K562 (cell line): ENCODE measurements around the gene ATOSA. TPM values are rescaled to one million over a fixed set of nuclear protein-coding genes. Genes with fewer than 3 reads are reported as not detected.

ENCODE experiments used
- ATAC-seq: fragments of 200-7000 bp; cut with Tn5 transposase; 3 replicates; pipeline ENCODE4 v1.9.1; 2020; ENCODE audit warnings: moderate library complexity
- BruUV-seq: library from RNA; stranded (reverse); fragments of 400-500 nt; replicated peaks from 2 replicates; lab custom pipeline; 2021; lab: Mats Ljungman, UMichigan
- CTCF ChIA-PET: fragments of 300-600 bp; formaldehyde crosslinking; extraction: SDS; loops from one replicate; lab custom pipeline; 2021; ENCODE audit warnings: low intra/inter-chr PET ratio; lab: Yijun Ruan, JAX
- POLR2A ChIA-PET: fragments of 300-600, 350-650 bp; sonication (Branson Sonifier 250); formaldehyde crosslinking; extraction: SDS; loops from one replicate; lab custom pipeline; 2021; ENCODE audit warnings: antibody characterized with exemption, inconsistent platforms; lab: Yijun Ruan, JAX
- DNase-seq, 4 experiments: peaks; one replicate each; pipeline versions ENCODE4 v3.0.0 to v3.0.0-alpha.2; 2011 to 2018; ENCODE audit warnings: low spot score in 3 of 4, mixed read lengths in 3 of 4; ENCODE audit errors: extremely low read depth in 1 of 4
- FAIRE-seq: peaks from 2 replicates; lab custom pipeline; 2011; peaks lifted over from hg19 to GRCh38; lab: Jason Lieb, UNC
- H2AFZ ChIP-seq: 2 replicates; pipeline ENCODE4 v1.6.0; 2011; ENCODE audit warnings: low read depth, low read length, control low read depth, inconsistent platforms
- H3K27ac ChIP-seq: fragments of 200-600 bp; 3 replicates; pipeline ENCODE4 v1.8.0; 2011; ENCODE audit warnings: low read depth, mild to moderate bottlenecking, control low read depth, inconsistent platforms, low read length, moderate library complexity, mixed read lengths; ENCODE audit errors: extremely low read depth
- H3K27me3 ChIP-seq, 2 experiments: fragments of 300-600 bp in 1 of 2; 2 replicates in 1 of 2; 3 replicates in 1 of 2; pipeline versions ENCODE4 v1.6.0 to v1.8.0; 2011; ENCODE audit warnings: inconsistent platforms in 2 of 2, low read length in 2 of 2, mild to moderate bottlenecking in 1 of 2, mixed read lengths in 1 of 2, moderate library complexity in 1 of 2; ENCODE audit not compliant: control insufficient read depth in 2 of 2, insufficient read depth in 2 of 2
- H3K36me3 ChIP-seq: fragments of 300-600 bp; 3 replicates; pipeline ENCODE4 v1.8.0; 2011; ENCODE audit warnings: mild to moderate bottlenecking, low read length, inconsistent platforms; ENCODE audit not compliant: control insufficient read depth, insufficient read depth
- H3K4me1 ChIP-seq, 2 experiments: fragments of 200-600 bp in 1 of 2; replicated peaks in 1 of 2; 2 replicates in 1 of 2; 3 replicates in 1 of 2; pipeline versions ENCODE4 v1.5.1 to v1.8.0; 2011; ENCODE audit warnings: inconsistent platforms in 2 of 2, low read length in 2 of 2, mild to moderate bottlenecking in 1 of 2, mixed read lengths in 1 of 2, moderate library complexity in 1 of 2; ENCODE audit not compliant: control insufficient read depth in 2 of 2, insufficient read depth in 2 of 2
- H3K4me2 ChIP-seq: 2 replicates; pipeline ENCODE4 v1.6.1; 2011; ENCODE audit warnings: low read length, control low read depth, inconsistent platforms, mixed read lengths; ENCODE audit not compliant: insufficient read depth
- H3K4me3 ChIP-seq: fragments of 200-600 bp; sonication (generic), shearing (Covaris generic); 2 replicates; pipeline ENCODE4 v1.5.1; 2016; ENCODE audit warnings: control low read depth, inconsistent platforms
- H3K79me2 ChIP-seq: fragments of 200-600 bp; 3 replicates; pipeline ENCODE4 v1.8.0; 2011; ENCODE audit warnings: low read length, inconsistent platforms; ENCODE audit not compliant: control insufficient read depth, insufficient read depth
- H3K9ac ChIP-seq, 2 experiments: 2 replicates each; pipeline versions ENCODE4 v1.6.0 to v1.6.1; 2011; ENCODE audit warnings: low read depth in 2 of 2, low read length in 2 of 2, control low read depth in 1 of 2, inconsistent platforms in 1 of 2, mild to moderate bottlenecking in 1 of 2, mixed read lengths in 1 of 2; ENCODE audit not compliant: insufficient read depth in 1 of 2
- H3K9me1 ChIP-seq: one replicate; pipeline ENCODE4 v1.6.0; 2011; ENCODE audit warnings: inconsistent platforms, mild to moderate bottlenecking, low read length, moderate library complexity; ENCODE audit not compliant: control insufficient read depth, insufficient read depth
- H3K9me3 ChIP-seq: replicated peaks from 2 replicates; pipeline ENCODE4 v1.5.1; 2011; ENCODE audit warnings: low read depth, low read length, inconsistent platforms; ENCODE audit not compliant: control insufficient read depth, insufficient read depth
- H4K20me1 ChIP-seq: replicated peaks from 2 replicates; pipeline ENCODE4 v1.6.1; 2011; ENCODE audit warnings: low read length, inconsistent platforms, mixed read lengths; ENCODE audit not compliant: control insufficient read depth, insufficient read depth
- CHAMP1 ChIP-seq: fragments of 450-650 bp; IDR thresholded peaks from 2 replicates; pipeline ENCODE4 v1.6.1; 2016; ENCODE audit warnings: mild to moderate bottlenecking
- PCBP2 ChIP-seq: fragments of 200-400 bp; formaldehyde crosslinking; IDR thresholded peaks from 2 replicates; pipeline ENCODE4 v1.6.1; 2018; ENCODE audit warnings: low read length, low read depth, mild to moderate bottlenecking, moderate library complexity; ENCODE audit not compliant: poor library complexity, severe bottlenecking
- TEAD1 ChIP-seq, 2 experiments: fragments of 450-650 bp in 1 of 2; sonication (generic) in 1 of 2; formaldehyde crosslinking; IDR thresholded peaks; 2 replicates each; pipeline versions ENCODE4 v1.4.0 to v1.8.0; 2020 to 2022; ENCODE audit warnings: mild to moderate bottlenecking in 2 of 2, missing genetic modification reagents in 1 of 2
- ZNF655 ChIP-seq: fragments of 250-450 bp; sonication (Bioruptor Pico); IDR thresholded peaks from 2 replicates; pipeline ENCODE4 v1.5.0; 2021
- WGBS: fragments of 100-300 bp; shearing (Covaris generic); methylation state at CpG from one replicate; pipeline ENCODE4 v1.1.6; 2016; ENCODE audit warnings: low coverage, mixed read lengths; ENCODE audit not compliant: insufficient coverage; ENCODE audit errors: missing lambda C conversion rate; 5-methylcytosine and 5-hydroxymethylcytosine counted together
- in situ Hi-C: fragments of 300-500 bp; cut with MboI; formaldehyde crosslinking; loops from 4 replicates; pipeline ENCODE4 v1.15.0; 2018; ENCODE audit warnings: inconsistent platforms, mixed read lengths
- intact Hi-C: fragments of 100-400 bp; cut with micrococcal nuclease; formaldehyde crosslinking; loops from 2 replicates; pipeline ENCODE4 v1.14.2; 2022
- polyA plus RNA-seq, 8 experiments: library from polyadenylated mRNA; depleted of rRNA in 4 of 8; stranded (reverse) in 5 of 8; unstranded in 3 of 8; fragments of >200 nt; fragmentation: Nextera tagmentation in 2 of 8; fragmentation: Illumina TruSeq in 1 of 8; extraction: Ambion mirVana in 2 of 8; extraction: Trizol in 1 of 8; gene quantifications; 2 replicates each; pipeline versions ENCODE4 v1.2.1 to v1.2.3, GENCODE V29; 2011 to 2014; ENCODE audit warnings: inconsistent platforms in 1 of 8, missing spikeins in 1 of 8
- total RNA-seq, 7 experiments: library from RNA; depleted of rRNA in 6 of 7; stranded (reverse); fragments of >200 nt in 6 of 7; fragmentation: Illumina TruSeq in 2 of 7; extraction: Trizol in 2 of 7; gene quantifications; 2 replicates each; pipeline versions ENCODE4 v1.2.1 to v1.2.3, GENCODE V29; 2011 to 2021; ENCODE audit warnings: low replicate concordance in 1 of 7
- TF ChIP-seq, protein P1 (sequence below): fragments of 250-450 bp; sonication (Bioruptor Pico); IDR thresholded peaks from 2 replicates; pipeline ENCODE4 v1.8.0; 2022; ENCODE audit warnings: moderate library complexity, mild to moderate bottlenecking, inconsistent platforms
- TF ChIP-seq, protein P2 (sequence below): sonication (generic); formaldehyde crosslinking; IDR thresholded peaks from 2 replicates; pipeline ENCODE4 v1.8.0; 2023; ENCODE audit warnings: missing genetic modification reagents, mild to moderate bottlenecking, borderline replicate concordance

Gene ATOSA
- total and polyA plus RNA-seq, 9 of the 15 experiments (the other 6 are each of a cell fraction or from before 2014, with no cell fraction given): 2.0 to 6.1 (median 3.9) TPM

DNA sequence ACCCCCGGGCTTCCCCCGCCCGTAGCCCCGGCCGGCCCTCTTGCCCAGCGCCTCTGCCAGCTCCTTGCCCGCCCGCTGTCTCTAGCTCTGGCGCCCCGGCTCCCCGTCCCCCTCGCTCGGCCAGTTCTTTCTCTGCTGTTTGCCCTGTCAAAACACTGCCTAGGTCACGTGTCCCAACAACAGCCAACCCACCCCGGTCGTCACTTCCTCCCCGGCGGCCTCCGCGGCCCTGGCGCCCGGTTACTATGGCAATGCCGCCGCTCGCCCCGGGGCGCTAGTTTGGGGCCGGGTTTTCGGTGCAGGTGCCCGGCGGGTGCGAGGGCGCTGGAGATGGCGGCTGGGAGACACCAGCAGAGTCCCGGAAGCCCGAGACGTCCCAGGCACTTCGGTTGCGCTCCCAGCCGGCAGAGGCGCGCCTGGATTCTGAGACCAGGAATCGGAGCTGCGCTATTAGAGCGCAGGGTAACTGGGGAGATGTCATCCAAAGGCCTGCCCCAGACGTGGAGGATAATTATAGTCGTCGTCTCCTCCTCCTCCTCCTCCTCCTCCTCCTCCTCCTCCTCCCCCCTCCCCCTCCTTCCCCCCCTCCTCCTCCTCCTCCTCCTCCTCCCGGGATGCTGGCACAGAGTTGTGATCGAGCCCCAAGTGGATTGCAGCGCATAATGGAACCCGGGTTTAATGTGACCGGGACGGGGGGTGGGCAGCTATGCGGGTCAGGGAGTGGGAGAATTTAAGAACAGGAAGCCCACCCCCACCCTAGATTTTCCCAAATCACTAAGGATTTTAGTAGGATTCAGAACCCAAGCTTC, at the start of gene ATOSA (continued):
- TF ChIP-seq TEAD1 (CRISPR knock-in tag; IDR thresholded peaks at IDR 0.05) (no peak), ZNF655 (CRISPR knock-in tag) (no peak)
- TF ChIP-seq, protein P1, sequence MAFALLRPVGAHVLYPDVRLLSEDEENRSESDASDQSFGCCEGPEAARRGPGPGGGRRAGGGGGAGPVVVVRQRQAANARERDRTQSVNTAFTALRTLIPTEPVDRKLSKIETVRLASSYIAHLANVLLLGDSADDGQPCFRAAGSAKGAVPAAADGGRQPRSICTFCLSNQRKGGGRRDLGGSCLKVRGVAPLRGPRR (CRISPR knock-in tag): no peak

DNA sequence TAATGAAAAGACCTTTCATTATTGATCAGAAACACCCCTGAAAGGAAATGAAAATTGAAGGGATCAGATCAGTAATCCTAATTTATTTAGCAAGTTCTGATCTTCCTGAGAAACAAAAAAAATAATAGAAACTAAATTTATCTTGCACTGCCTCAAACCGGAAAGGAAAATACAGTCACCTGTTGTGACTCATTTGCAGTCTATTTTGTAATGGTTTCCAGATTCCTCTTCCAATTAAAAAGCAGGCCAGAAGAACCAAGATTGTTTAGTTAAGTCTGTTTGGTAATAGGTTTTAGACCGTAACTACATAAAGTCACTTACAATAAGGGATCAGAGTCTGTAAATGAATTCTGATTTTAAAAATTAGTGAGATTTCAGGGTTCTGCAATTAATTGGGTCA, 49.7 kb upstream of the ATOSA start:
- POLR2A ChIA-PET: interaction anchor here (0.6 kb wide), 1 partner anchor 332 kb away, joined by 3 read pairs; no protein-coding TSS in a partner anchor
- Histone ChIP-seq H3K4me2 (no peak overlapping the region), H3K4me1 (no peaks in the 10 kb centered on the region), H3K79me2 (no peaks in the 10 kb centered on the region), H3K9ac (no peak overlapping the region), H3K9me3 (no peaks in the 10 kb centered on the region), H3K27me3 (peaks cover 0 to 4% of the 10 kb centered on the region in 2 experiments; a peak in 2 of 5 replicates), H3K27ac (no peak overlapping the region), H4K20me1 (no peaks in the 10 kb centered on the region), H3K9me1 (no peaks in the 10 kb centered on the region), H3K4me3 (no peak overlapping the region), H3K36me3 (no peaks in the 10 kb centered on the region), H2AFZ (no peak overlapping the region)
- ATAC-seq (no peak), FAIRE-seq (no peak), DNase-seq (no peak)
- 0% methylated on average over 2 of the region's 2 CpGs for WGBS
- BruUV-seq: no TSS peak
- in situ Hi-C loops: no loop called here
- intact Hi-C loops: no loop called here
- CTCF ChIA-PET: interaction anchor here (0.7 kb wide), 1 partner anchor 472 kb away, joined by 3 read pairs; no protein-coding TSS in a partner anchor
- TF ChIP-seq PCBP2 (no peak), CHAMP1 (no peak)
- TF ChIP-seq, protein P2, sequence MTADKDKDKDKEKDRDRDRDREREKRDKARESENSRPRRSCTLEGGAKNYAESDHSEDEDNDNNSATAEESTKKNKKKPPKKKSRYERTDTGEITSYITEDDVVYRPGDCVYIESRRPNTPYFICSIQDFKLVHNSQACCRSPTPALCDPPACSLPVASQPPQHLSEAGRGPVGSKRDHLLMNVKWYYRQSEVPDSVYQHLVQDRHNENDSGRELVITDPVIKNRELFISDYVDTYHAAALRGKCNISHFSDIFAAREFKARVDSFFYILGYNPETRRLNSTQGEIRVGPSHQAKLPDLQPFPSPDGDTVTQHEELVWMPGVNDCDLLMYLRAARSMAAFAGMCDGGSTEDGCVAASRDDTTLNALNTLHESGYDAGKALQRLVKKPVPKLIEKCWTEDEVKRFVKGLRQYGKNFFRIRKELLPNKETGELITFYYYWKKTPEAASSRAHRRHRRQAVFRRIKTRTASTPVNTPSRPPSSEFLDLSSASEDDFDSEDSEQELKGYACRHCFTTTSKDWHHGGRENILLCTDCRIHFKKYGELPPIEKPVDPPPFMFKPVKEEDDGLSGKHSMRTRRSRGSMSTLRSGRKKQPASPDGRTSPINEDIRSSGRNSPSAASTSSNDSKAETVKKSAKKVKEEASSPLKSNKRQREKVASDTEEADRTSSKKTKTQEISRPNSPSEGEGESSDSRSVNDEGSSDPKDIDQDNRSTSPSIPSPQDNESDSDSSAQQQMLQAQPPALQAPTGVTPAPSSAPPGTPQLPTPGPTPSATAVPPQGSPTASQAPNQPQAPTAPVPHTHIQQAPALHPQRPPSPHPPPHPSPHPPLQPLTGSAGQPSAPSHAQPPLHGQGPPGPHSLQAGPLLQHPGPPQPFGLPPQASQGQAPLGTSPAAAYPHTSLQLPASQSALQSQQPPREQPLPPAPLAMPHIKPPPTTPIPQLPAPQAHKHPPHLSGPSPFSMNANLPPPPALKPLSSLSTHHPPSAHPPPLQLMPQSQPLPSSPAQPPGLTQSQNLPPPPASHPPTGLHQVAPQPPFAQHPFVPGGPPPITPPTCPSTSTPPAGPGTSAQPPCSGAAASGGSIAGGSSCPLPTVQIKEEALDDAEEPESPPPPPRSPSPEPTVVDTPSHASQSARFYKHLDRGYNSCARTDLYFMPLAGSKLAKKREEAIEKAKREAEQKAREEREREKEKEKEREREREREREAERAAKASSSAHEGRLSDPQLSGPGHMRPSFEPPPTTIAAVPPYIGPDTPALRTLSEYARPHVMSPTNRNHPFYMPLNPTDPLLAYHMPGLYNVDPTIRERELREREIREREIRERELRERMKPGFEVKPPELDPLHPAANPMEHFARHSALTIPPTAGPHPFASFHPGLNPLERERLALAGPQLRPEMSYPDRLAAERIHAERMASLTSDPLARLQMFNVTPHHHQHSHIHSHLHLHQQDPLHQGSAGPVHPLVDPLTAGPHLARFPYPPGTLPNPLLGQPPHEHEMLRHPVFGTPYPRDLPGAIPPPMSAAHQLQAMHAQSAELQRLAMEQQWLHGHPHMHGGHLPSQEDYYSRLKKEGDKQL (CRISPR knock-in tag): no peak
